Neural cell (in vitro differentiated cells): ENCODE results near the gene HPCAL4. TPM values are rescaled to one million over a fixed set of nuclear protein-coding genes. Genes with fewer than 3 reads are reported as not detected.

ENCODE experiments used
- H2AFZ ChIP-seq: fragments of 200-600, 300-800 bp; sonication (generic), shearing (Covaris generic); 2 replicates; pipeline ENCODE4 v1.6.0; 2014; ENCODE audit warnings: low read depth, mild to moderate bottlenecking, antibody characterized with exemption, low read length, moderate library complexity
- H3F3A ChIP-seq: fragments of 200-600 bp; shearing (Covaris generic); 2 replicates; pipeline ENCODE4 v1.6.1; 2016; ENCODE audit warnings: mild to moderate bottlenecking, moderate library complexity, mixed read lengths, antibody characterized with exemption, low read length; ENCODE audit not compliant: insufficient read depth, poor library complexity, severe bottlenecking
- H3K27ac ChIP-seq: fragments of 200-600, 300-800 bp; sonication (generic), shearing (Covaris generic); 2 replicates; pipeline ENCODE4 v1.5.1; 2014; ENCODE audit warnings: mild to moderate bottlenecking, low read length, moderate library complexity
- H3K27me3 ChIP-seq: fragments of 300-800, 200-600 bp; sonication (generic), shearing (Covaris generic); 2 replicates; pipeline ENCODE4 v1.6.0; 2014; ENCODE audit warnings: mild to moderate bottlenecking, low read depth, low read length, moderate library complexity; ENCODE audit not compliant: insufficient read depth
- H3K36me3 ChIP-seq: fragments of 300-800, 200-600 bp; sonication (generic), shearing (Covaris generic); 2 replicates; pipeline ENCODE4 v1.5.1; 2014; ENCODE audit warnings: mild to moderate bottlenecking, antibody characterized with exemption, low read length, moderate library complexity; ENCODE audit not compliant: insufficient read depth
- H3K4me2 ChIP-seq: fragments of 300-800, 200-600 bp; sonication (generic), shearing (Covaris generic); 2 replicates; pipeline ENCODE4 v1.6.0; 2014; ENCODE audit warnings: mild to moderate bottlenecking, low read length
- H3K4me3 ChIP-seq: fragments of 300-800, 200-600 bp; sonication (generic), shearing (Covaris generic); 2 replicates; pipeline ENCODE4 v1.5.1; 2014; ENCODE audit warnings: mild to moderate bottlenecking, low read length, moderate library complexity
- H3K79me2 ChIP-seq: fragments of 200-600 bp; shearing (Covaris generic); replicated peaks from 2 replicates; pipeline ENCODE4 v1.6.0; 2014; ENCODE audit warnings: mild to moderate bottlenecking, low read length, moderate library complexity; ENCODE audit not compliant: insufficient read depth
- H3K9ac ChIP-seq: fragments of 300-800, 200-600 bp; sonication (generic), shearing (Covaris generic); 2 replicates; pipeline ENCODE4 v1.6.1; 2016; ENCODE audit warnings: mild to moderate bottlenecking, low read length, mixed read lengths
- H3K9me2 ChIP-seq: fragments of 200-600 bp; shearing (Covaris generic); 2 replicates; pipeline ENCODE4 v1.6.1; 2016; ENCODE audit warnings: mild to moderate bottlenecking, low read length, mixed read lengths; ENCODE audit not compliant: insufficient read depth
- H3K9me3 ChIP-seq: fragments of 200-600, 300-800 bp; sonication (generic), shearing (Covaris generic); 2 replicates; pipeline ENCODE4 v1.6.1; 2016; ENCODE audit warnings: mild to moderate bottlenecking, mixed run types, low read length, moderate library complexity, mixed read lengths
- H4K20me1 ChIP-seq: fragments of 200-600 bp; shearing (Covaris generic); 2 replicates; pipeline ENCODE4 v1.6.1; 2016; ENCODE audit warnings: mild to moderate bottlenecking, mixed run types; ENCODE audit not compliant: insufficient read depth
- CTCF ChIP-seq: fragments of 450-650 bp; IDR thresholded peaks from 2 replicates; pipeline ENCODE4 v1.5.1; 2014; ENCODE audit warnings: antibody characterized with exemption, mild to moderate bottlenecking, moderate library complexity; ENCODE audit not compliant: poor library complexity, severe bottlenecking
- EP300 ChIP-seq: fragments of 450-650 bp; conservative IDR thresholded peaks from 2 replicates; pipeline ENCODE4 v1.6.1; 2014; ENCODE audit warnings: antibody characterized with exemption, mild to moderate bottlenecking, moderate library complexity; ENCODE audit not compliant: poor library complexity, severe bottlenecking
- MXI1 ChIP-seq: fragments of 450-650 bp; conservative IDR thresholded peaks from 2 replicates; pipeline ENCODE4 v1.6.1; 2014; ENCODE audit warnings: antibody characterized with exemption, mild to moderate bottlenecking; ENCODE audit not compliant: poor library complexity, severe bottlenecking
- POLR2AphosphoS5 ChIP-seq: IDR thresholded peaks from 2 replicates; pipeline ENCODE4 v1.6.1; 2012
- RAD21 ChIP-seq: fragments of 450-650 bp; conservative IDR thresholded peaks from 2 replicates; pipeline ENCODE4 v1.6.1; 2014; ENCODE audit warnings: antibody characterized with exemption, mild to moderate bottlenecking, moderate library complexity
- REST ChIP-seq: IDR thresholded peaks from 2 replicates; pipeline ENCODE4 v1.6.1; 2012; ENCODE audit warnings: borderline replicate concordance
- SMC3 ChIP-seq: fragments of 450-650 bp; conservative IDR thresholded peaks from 2 replicates; pipeline ENCODE4 v1.6.1; 2014; ENCODE audit warnings: antibody characterized with exemption, mild to moderate bottlenecking, moderate library complexity; ENCODE audit not compliant: poor library complexity
- TAF1 ChIP-seq: IDR thresholded peaks from 2 replicates; pipeline ENCODE4 v1.6.1; 2012; ENCODE audit warnings: low read depth
- polyA plus RNA-seq: library from polyadenylated mRNA; depleted of rRNA; stranded (reverse); fragments of >200 nt; gene quantifications from 2 replicates; pipeline ENCODE4 v1.2.3, GENCODE V29; 2014

Gene HPCAL4
- polyA plus RNA-seq, 1 donor from 2014 or later, result 53.2 TPM

- no peaks in the 10 kb centered on the region for H4K20me1 ChIP-seq
- H3K9ac ChIP-seq, result no peak overlapping the region
- no peaks in the 10 kb centered on the region for H3K9me3 ChIP-seq
- no peaks in the 10 kb centered on the region for H3K9me2 ChIP-seq
- H3F3A ChIP-seq, result no peaks in the 10 kb centered on the region
- no peak overlapping the region for H3K27ac ChIP-seq
- no peak overlapping the region for H3K4me2 ChIP-seq
- no peaks in the 10 kb centered on the region for H3K79me2 ChIP-seq
- H3K36me3 ChIP-seq, result no peaks in the 10 kb centered on the region
- TF ChIP-seq RAD21 (peak; percentile 88), MXI1 (peak; percentile 18), TAF1 (no peak), SMC3 (peak; percentile 84), CTCF (peak; percentile 94), POLR2AphosphoS5 (no peak)
- no peaks in the 10 kb centered on the region for H3K27me3 ChIP-seq
- H3K4me3 ChIP-seq, result no peak overlapping the region
- peak overlapping the region; percentile 3 for H2AFZ ChIP-seq
Observed at GRCh38 chr1:39653546-39654031, 37.6 kb downstream of the HPCAL4 start.

GRCh38 chr1:39652554-39652953 lies 38.7 kb downstream of the HPCAL4 start:
- no peak overlapping the region for H3K27ac ChIP-seq
- no peak overlapping the region for H3K4me3 ChIP-seq
- H3K36me3 ChIP-seq, result no peaks in the 10 kb centered on the region
- no peaks in the 10 kb centered on the region for H3F3A ChIP-seq
- H3K79me2 ChIP-seq, result no peaks in the 10 kb centered on the region
- no peaks in the 10 kb centered on the region for H4K20me1 ChIP-seq
- H3K9me3 ChIP-seq, result no peaks in the 10 kb centered on the region
- TF ChIP-seq TAF1 (no peak), CTCF (no peak), EP300 (no peak), SMC3 (no peak), REST (no peak), POLR2AphosphoS5 (no peak)
- no peak overlapping the region for H2AFZ ChIP-seq
- no peaks in the 10 kb centered on the region for H3K27me3 ChIP-seq
- no peak overlapping the region for H3K4me2 ChIP-seq
- H3K9ac ChIP-seq, result no peak overlapping the region
- no peaks in the 10 kb centered on the region for H3K9me2 ChIP-seq
